Measurements from ENCODE around the gene TEX14. TPM values are rescaled to one million over a fixed set of nuclear protein-coding genes. Genes with fewer than 3 reads are reported as not detected.

TEX14 gene
- total and polyA plus RNA-seq, 2 donors (not counting 3 experiments of a cell fraction or from before 2014, with no cell fraction given), result 0.10 TPM; not detected in 1

DNA sequence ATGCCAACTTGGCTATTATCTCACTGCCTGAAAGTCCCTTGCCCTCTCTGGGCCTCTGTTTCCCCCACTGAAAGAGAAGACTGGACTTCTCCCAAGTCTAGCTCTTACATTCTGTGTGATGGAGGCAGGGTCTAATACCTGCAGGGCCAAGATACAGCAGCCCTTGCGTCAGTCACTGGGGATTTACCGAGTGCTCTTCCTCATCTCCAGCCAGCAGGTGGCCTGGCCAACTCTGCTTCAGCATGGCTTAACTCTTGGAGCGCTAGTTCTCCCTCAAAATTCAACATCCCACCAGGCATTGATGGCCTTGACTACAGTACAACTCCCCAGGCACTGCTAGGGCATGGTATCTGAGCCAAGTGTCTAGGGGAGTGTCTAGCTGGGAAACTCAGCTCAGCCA, 157.5 kb downstream of the TEX14 start:
- no peaks in the 10 kb centered on the region for H3K36me3 ChIP-seq (ENCODE audit: control insufficient read depth in 2 of 2, extremely low read depth in 1 of 2, insufficient read depth in 2 of 2, low read length in 2 of 2)
- no peak for TF ChIP-seq MYC (IDR thresholded peaks at IDR 0.05; ENCODE audit: low read depth, low read length)
- TF ChIP-seq GATA2 (IDR thresholded peaks at IDR 0.05; ENCODE audit: insufficient read depth, insufficient read length, low read depth, low read length), result no peak
- TF ChIP-seq, protein P1, sequence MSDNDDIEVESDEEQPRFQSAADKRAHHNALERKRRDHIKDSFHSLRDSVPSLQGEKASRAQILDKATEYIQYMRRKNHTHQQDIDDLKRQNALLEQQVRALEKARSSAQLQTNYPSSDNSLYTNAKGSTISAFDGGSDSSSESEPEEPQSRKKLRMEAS (IDR thresholded peaks at IDR 0.05; ENCODE audit: insufficient read depth, insufficient read length), result no peak
- no peak for TF ChIP-seq POLR2AphosphoS5 (IDR thresholded peaks at IDR 0.05; ENCODE audit: insufficient read depth, low read depth, low read length)
- no peak for TF ChIP-seq JUN (IDR thresholded peaks at IDR 0.05; ENCODE audit: borderline replicate concordance, insufficient read depth, insufficient read length, low read depth)
- no peak for TF ChIP-seq CTCF (IDR thresholded peaks at IDR 0.05; ENCODE audit: extremely low read depth in 1 of 2, insufficient read depth in 1 of 2, low read depth in 1 of 2, low read length in 2 of 2)
- no peak for TF ChIP-seq FOS (IDR thresholded peaks at IDR 0.05; ENCODE audit: borderline replicate concordance, insufficient read depth, low read length)
- TF ChIP-seq EZH2 (IDR thresholded peaks at IDR 0.05; ENCODE audit: borderline replicate concordance, low read depth, low read length, severe bottlenecking), result no peak
- TF ChIP-seq POLR2A (IDR thresholded peaks at IDR 0.05; ENCODE audit: low read depth, low read length), result no peak
- DNase-seq (ENCODE audit: low read depth, low spot score) (no peak), FAIRE-seq (no peak)
- H3K9ac ChIP-seq (replicated peaks; ENCODE audit: extremely low read depth, insufficient read depth, low read length), result no peak overlapping the region
- dilution Hi-C loops (cut with MboI; ENCODE audit: extremely low pct_ligation_motif_present, low sequenced_read_pairs) (no loop called here), intact Hi-C loops (cut with micrococcal nuclease) (no loop called here)
- H3K9me1 ChIP-seq (replicated peaks; ENCODE audit: control insufficient read depth, extremely low read depth, insufficient read depth, low read length), result no peaks in the 10 kb centered on the region
- H3K9me3 ChIP-seq (replicated peaks; ENCODE audit: control insufficient read depth, insufficient read depth, low read length), result no peaks in the 10 kb centered on the region
- H3K4me1 ChIP-seq (ENCODE audit: control insufficient read depth, extremely low read depth, insufficient read depth, low read length), result peaks cover 3% of the 10 kb centered on the region
- H3K4me3 ChIP-seq (replicated peaks in 1 of 3; ENCODE audit: insufficient read depth in 1 of 3, low read depth in 1 of 3, low read length in 3 of 3), result no peak overlapping the region
- no peak overlapping the region for H3K27ac ChIP-seq (ENCODE audit: insufficient read depth, low read depth, low read length)
- ChIA-PET CTCF (interaction anchor here (0.8 to 3.3 kb wide), 3 partner anchors 10 to 15 kb away, joined by 4 to 12 read pairs (median 6); a partner anchor contains a TSS), POLR2A (interaction anchor here (0.6 kb wide), 1 partner anchor 93 kb away, joined by 8 read pairs; no protein-coding TSS in a partner anchor)
- H4K20me1 ChIP-seq (replicated peaks; ENCODE audit: control insufficient read depth, extremely low read depth, insufficient read depth, low read length), result no peaks in the 10 kb centered on the region
- H3K4me2 ChIP-seq (ENCODE audit: insufficient read depth, low read length), result no peak overlapping the region
- no peaks in the 10 kb centered on the region for H3K79me2 ChIP-seq (ENCODE audit: control insufficient read depth, insufficient read depth, low read length)
- H3K27me3 ChIP-seq (ENCODE audit: control insufficient read depth in 2 of 2, insufficient read depth in 2 of 2, low read length in 2 of 2), result peaks cover 5 to 9% of the 10 kb centered on the region in 2 experiments
- no peak overlapping the region for H2AFZ ChIP-seq (ENCODE audit: low read depth, low read length)
- BruUV-seq (replicated peaks), result no TSS peak

Measured in endothelial cell of umbilical vein (primary cell).